Neural cell (in vitro differentiated cells): ENCODE results near the gene CYBRD1.

Experiments used
- CTCF ChIP-seq: fragments of 450-650 bp; IDR thresholded peaks from 2 replicates; pipeline ENCODE4 v1.5.1; 2014; ENCODE audit warnings: antibody characterized with exemption, mild to moderate bottlenecking, moderate library complexity; ENCODE audit not compliant: poor library complexity, severe bottlenecking
- EP300 ChIP-seq: fragments of 450-650 bp; conservative IDR thresholded peaks from 2 replicates; pipeline ENCODE4 v1.6.1; 2014; ENCODE audit warnings: antibody characterized with exemption, mild to moderate bottlenecking, moderate library complexity; ENCODE audit not compliant: poor library complexity, severe bottlenecking
- EZH2 ChIP-seq: fragments of 200-600, 300-800 bp; shearing (Covaris generic), sonication (generic); IDR thresholded peaks from 2 replicates; pipeline ENCODE4 v1.6.1; 2014; ENCODE audit warnings: antibody characterized with exemption, low read length, borderline replicate concordance, mild to moderate bottlenecking; ENCODE audit not compliant: insufficient read depth, poor library complexity, severe bottlenecking
- MXI1 ChIP-seq: fragments of 450-650 bp; conservative IDR thresholded peaks from 2 replicates; pipeline ENCODE4 v1.6.1; 2014; ENCODE audit warnings: antibody characterized with exemption, mild to moderate bottlenecking; ENCODE audit not compliant: poor library complexity, severe bottlenecking
- POLR2AphosphoS5 ChIP-seq: IDR thresholded peaks from 2 replicates; pipeline ENCODE4 v1.6.1; 2012
- SMC3 ChIP-seq: fragments of 450-650 bp; conservative IDR thresholded peaks from 2 replicates; pipeline ENCODE4 v1.6.1; 2014; ENCODE audit warnings: antibody characterized with exemption, mild to moderate bottlenecking, moderate library complexity; ENCODE audit not compliant: poor library complexity
- TAF1 ChIP-seq: IDR thresholded peaks from 2 replicates; pipeline ENCODE4 v1.6.1; 2012; ENCODE audit warnings: low read depth
- TF ChIP-seq, protein P1 (sequence below): IDR thresholded peaks from 2 replicates; pipeline ENCODE4 v1.6.1; 2012; ENCODE audit warnings: borderline replicate concordance

DNA sequence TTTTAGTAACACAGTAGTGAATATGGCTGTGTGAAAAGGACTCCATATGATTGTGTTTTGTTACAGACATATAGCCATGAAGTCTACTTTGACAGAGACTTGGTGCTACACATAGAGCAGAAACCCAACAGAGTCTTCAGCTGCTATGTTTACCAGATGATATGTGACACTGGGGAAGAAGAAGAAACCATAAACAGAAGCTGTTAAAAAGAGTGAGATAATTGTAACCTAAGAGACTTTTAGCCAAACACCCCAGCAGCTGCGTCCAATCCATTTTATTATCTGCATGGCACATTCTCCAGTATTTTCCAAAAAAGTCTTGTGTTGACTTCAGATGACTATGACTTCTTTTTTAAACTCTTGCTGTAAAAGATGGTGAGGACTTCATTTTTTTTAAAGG, 41.4 kb upstream of the CYBRD1 start:
- TF ChIP-seq CTCF: no peak
- no peak for TF ChIP-seq EZH2
- TF ChIP-seq EP300: no peak
- no peak for TF ChIP-seq MXI1
- TF ChIP-seq, protein P1, sequence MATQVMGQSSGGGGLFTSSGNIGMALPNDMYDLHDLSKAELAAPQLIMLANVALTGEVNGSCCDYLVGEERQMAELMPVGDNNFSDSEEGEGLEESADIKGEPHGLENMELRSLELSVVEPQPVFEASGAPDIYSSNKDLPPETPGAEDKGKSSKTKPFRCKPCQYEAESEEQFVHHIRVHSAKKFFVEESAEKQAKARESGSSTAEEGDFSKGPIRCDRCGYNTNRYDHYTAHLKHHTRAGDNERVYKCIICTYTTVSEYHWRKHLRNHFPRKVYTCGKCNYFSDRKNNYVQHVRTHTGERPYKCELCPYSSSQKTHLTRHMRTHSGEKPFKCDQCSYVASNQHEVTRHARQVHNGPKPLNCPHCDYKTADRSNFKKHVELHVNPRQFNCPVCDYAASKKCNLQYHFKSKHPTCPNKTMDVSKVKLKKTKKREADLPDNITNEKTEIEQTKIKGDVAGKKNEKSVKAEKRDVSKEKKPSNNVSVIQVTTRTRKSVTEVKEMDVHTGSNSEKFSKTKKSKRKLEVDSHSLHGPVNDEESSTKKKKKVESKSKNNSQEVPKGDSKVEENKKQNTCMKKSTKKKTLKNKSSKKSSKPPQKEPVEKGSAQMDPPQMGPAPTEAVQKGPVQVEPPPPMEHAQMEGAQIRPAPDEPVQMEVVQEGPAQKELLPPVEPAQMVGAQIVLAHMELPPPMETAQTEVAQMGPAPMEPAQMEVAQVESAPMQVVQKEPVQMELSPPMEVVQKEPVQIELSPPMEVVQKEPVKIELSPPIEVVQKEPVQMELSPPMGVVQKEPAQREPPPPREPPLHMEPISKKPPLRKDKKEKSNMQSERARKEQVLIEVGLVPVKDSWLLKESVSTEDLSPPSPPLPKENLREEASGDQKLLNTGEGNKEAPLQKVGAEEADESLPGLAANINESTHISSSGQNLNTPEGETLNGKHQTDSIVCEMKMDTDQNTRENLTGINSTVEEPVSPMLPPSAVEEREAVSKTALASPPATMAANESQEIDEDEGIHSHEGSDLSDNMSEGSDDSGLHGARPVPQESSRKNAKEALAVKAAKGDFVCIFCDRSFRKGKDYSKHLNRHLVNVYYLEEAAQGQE: no peak
- TF ChIP-seq POLR2AphosphoS5: no peak
- TF ChIP-seq SMC3: no peak
- no peak for TF ChIP-seq TAF1
